ENCODE measurements around the gene ANKAR.
"Not testable (repeated sequence)": the region's sequence is repeated elsewhere in the genome, so short reads cannot be mapped to it uniquely, and the experiment has no call there.

ANKAR gene

GRCh38 chr2:189684811-189685210 is 10.3 kb downstream of the ANKAR start:
- Histone ChIP-seq H3K4me3 (ENCODE audit: low read length) (no peak overlapping the region), H3K27ac (ENCODE audit: low read length) (no peak overlapping the region), H3K9me3 (ENCODE audit: control insufficient read depth, low read depth, low read length) (no peaks in the 10 kb centered on the region), H3K36me3 (ENCODE audit: control insufficient read depth, low read depth, low read length) (no peaks in the 10 kb centered on the region), H3K4me1 (ENCODE audit: control insufficient read depth, low read depth, low read length) (no peaks in the 10 kb centered on the region), H3K27me3 (ENCODE audit: control insufficient read depth, insufficient read depth, low read length) (no peaks in the 10 kb centered on the region), H3K9ac (ENCODE audit: low read length) (no peak overlapping the region)

- Histone ChIP-seq H3K9me3 (ENCODE audit: control insufficient read depth, low read depth, low read length) (no peaks in the 10 kb centered on the region), H3K36me3 (ENCODE audit: control insufficient read depth, low read depth, low read length) (no peaks in the 10 kb centered on the region), H3K27ac (ENCODE audit: low read length) (no peak overlapping the region), H3K9ac (ENCODE audit: low read length) (no peak overlapping the region), H3K27me3 (ENCODE audit: control insufficient read depth, insufficient read depth, low read length) (no peaks in the 10 kb centered on the region), H3K4me3 (ENCODE audit: low read length) (no peak overlapping the region), H3K4me1 (ENCODE audit: control insufficient read depth, low read depth, low read length) (no peaks in the 10 kb centered on the region)
Measured at GRCh38 chr2:189685540-189686229, 11.2 kb downstream of the ANKAR start.

- not testable (repeated sequence) for H3K4me3 ChIP-seq (ENCODE audit: low read length); H3K27me3 ChIP-seq (ENCODE audit: control insufficient read depth, insufficient read depth, low read length); H3K9me3 ChIP-seq (ENCODE audit: control insufficient read depth, low read depth, low read length)
Measured at GRCh38 chr2:189687796-189688195, 13.3 kb downstream of the ANKAR start.

GRCh38 chr2:189696223-189696622 is 21.8 kb downstream of the ANKAR start:
- Histone ChIP-seq H3K9me3 (ENCODE audit: control insufficient read depth, low read depth, low read length) (no peaks in the 10 kb centered on the region), H3K27me3 (ENCODE audit: control insufficient read depth, insufficient read depth, low read length) (no peaks in the 10 kb centered on the region), H3K27ac (ENCODE audit: low read length) (no peak overlapping the region), H3K9ac (ENCODE audit: low read length) (no peak overlapping the region), H3K4me3 (ENCODE audit: low read length) (no peak overlapping the region), H3K4me1 (ENCODE audit: control insufficient read depth, low read depth, low read length) (no peaks in the 10 kb centered on the region), H3K36me3 (ENCODE audit: control insufficient read depth, low read depth, low read length) (no peaks in the 10 kb centered on the region)

More at GRCh38 chr2:189687796-189688195, 13.3 kb downstream of the ANKAR start:
- not testable (repeated sequence) for H3K27ac ChIP-seq (ENCODE audit: low read length); H3K4me1 ChIP-seq (ENCODE audit: control insufficient read depth, low read depth, low read length); H3K36me3 ChIP-seq (ENCODE audit: control insufficient read depth, low read depth, low read length); H3K9ac ChIP-seq (ENCODE audit: low read length)

GRCh38 chr2:189698020-189698887 is 23.8 kb downstream of the ANKAR start:
- Histone ChIP-seq H3K4me1 (ENCODE audit: control insufficient read depth, low read depth, low read length) (no peaks in the 10 kb centered on the region), H3K27ac (ENCODE audit: low read length) (no peak overlapping the region), H3K27me3 (ENCODE audit: control insufficient read depth, insufficient read depth, low read length) (no peaks in the 10 kb centered on the region), H3K4me3 (ENCODE audit: low read length) (peak overlapping the region; percentile 50), H3K9ac (ENCODE audit: low read length) (no peak overlapping the region), H3K9me3 (ENCODE audit: control insufficient read depth, low read depth, low read length) (no peaks in the 10 kb centered on the region), H3K36me3 (ENCODE audit: control insufficient read depth, low read depth, low read length) (no peaks in the 10 kb centered on the region)

GRCh38 chr2:189700681-189701080 is 26.2 kb downstream of the ANKAR start:
- H3K9ac ChIP-seq (ENCODE audit: low read length): no peak overlapping the region
- H3K9me3 ChIP-seq (ENCODE audit: control insufficient read depth, low read depth, low read length): no peaks in the 10 kb centered on the region
- no peak overlapping the region for H3K4me3 ChIP-seq (ENCODE audit: low read length)
- H3K27ac ChIP-seq (ENCODE audit: low read length): no peak overlapping the region
- no peaks in the 10 kb centered on the region for H3K27me3 ChIP-seq (ENCODE audit: control insufficient read depth, insufficient read depth, low read length)
- H3K36me3 ChIP-seq (ENCODE audit: control insufficient read depth, low read depth, low read length): no peaks in the 10 kb centered on the region
- H3K4me1 ChIP-seq (ENCODE audit: control insufficient read depth, low read depth, low read length): no peaks in the 10 kb centered on the region

GRCh38 chr2:189702071-189702470 is 27.6 kb downstream of the ANKAR start:
- H3K4me1 ChIP-seq (ENCODE audit: control insufficient read depth, low read depth, low read length): no peaks in the 10 kb centered on the region

GRCh38 chr2:189709501-189710221 is 35.2 kb downstream of the ANKAR start:
- Histone ChIP-seq H3K9ac (ENCODE audit: low read length) (no peak overlapping the region), H3K4me3 (ENCODE audit: low read length) (no peak overlapping the region), H3K27me3 (ENCODE audit: control insufficient read depth, insufficient read depth, low read length) (no peaks in the 10 kb centered on the region)

More at GRCh38 chr2:189702071-189702470, 27.6 kb downstream of the ANKAR start:
- H3K9ac ChIP-seq (ENCODE audit: low read length): no peak overlapping the region
- no peaks in the 10 kb centered on the region for H3K36me3 ChIP-seq (ENCODE audit: control insufficient read depth, low read depth, low read length)
- no peak overlapping the region for H3K4me3 ChIP-seq (ENCODE audit: low read length)
- H3K27ac ChIP-seq (ENCODE audit: low read length): no peak overlapping the region
- no peaks in the 10 kb centered on the region for H3K27me3 ChIP-seq (ENCODE audit: control insufficient read depth, insufficient read depth, low read length)
- H3K9me3 ChIP-seq (ENCODE audit: control insufficient read depth, low read depth, low read length): no peaks in the 10 kb centered on the region

GRCh38 chr2:189717593-189717992 is 43.1 kb downstream of the ANKAR start:
- H3K4me1 ChIP-seq (ENCODE audit: control insufficient read depth, low read depth, low read length); H3K4me3 ChIP-seq (ENCODE audit: low read length); H3K9me3 ChIP-seq (ENCODE audit: control insufficient read depth, low read depth, low read length); H3K9ac ChIP-seq (ENCODE audit: low read length); H3K27ac ChIP-seq (ENCODE audit: low read length); H3K36me3 ChIP-seq (ENCODE audit: control insufficient read depth, low read depth, low read length); H3K27me3 ChIP-seq (ENCODE audit: control insufficient read depth, insufficient read depth, low read length): not testable (repeated sequence)

More at GRCh38 chr2:189709501-189710221, 35.2 kb downstream of the ANKAR start:
- Histone ChIP-seq H3K9me3 (ENCODE audit: control insufficient read depth, low read depth, low read length) (no peaks in the 10 kb centered on the region), H3K36me3 (ENCODE audit: control insufficient read depth, low read depth, low read length) (no peaks in the 10 kb centered on the region), H3K4me1 (ENCODE audit: control insufficient read depth, low read depth, low read length) (no peaks in the 10 kb centered on the region), H3K27ac (ENCODE audit: low read length) (no peak overlapping the region)

GRCh38 chr2:189719571-189719970 is 45.1 kb downstream of the ANKAR start:
- H3K4me3 ChIP-seq (ENCODE audit: low read length): no peak overlapping the region
- H3K36me3 ChIP-seq (ENCODE audit: control insufficient read depth, low read depth, low read length): no peaks in the 10 kb centered on the region
- no peak overlapping the region for H3K27ac ChIP-seq (ENCODE audit: low read length)
- no peaks in the 10 kb centered on the region for H3K9me3 ChIP-seq (ENCODE audit: control insufficient read depth, low read depth, low read length)
- H3K9ac ChIP-seq (ENCODE audit: low read length): no peak overlapping the region
- H3K4me1 ChIP-seq (ENCODE audit: control insufficient read depth, low read depth, low read length): no peaks in the 10 kb centered on the region
- no peaks in the 10 kb centered on the region for H3K27me3 ChIP-seq (ENCODE audit: control insufficient read depth, insufficient read depth, low read length)

- H3K9ac ChIP-seq (ENCODE audit: low read length): no peak overlapping the region
- H3K4me1 ChIP-seq (ENCODE audit: control insufficient read depth, low read depth, low read length): no peaks in the 10 kb centered on the region
Measured at GRCh38 chr2:189723192-189723591, 48.7 kb downstream of the ANKAR start.

More at GRCh38 chr2:189723192-189723591, 48.7 kb downstream of the ANKAR start:
- Histone ChIP-seq H3K4me3 (ENCODE audit: low read length) (no peak overlapping the region), H3K36me3 (ENCODE audit: control insufficient read depth, low read depth, low read length) (no peaks in the 10 kb centered on the region), H3K27me3 (ENCODE audit: control insufficient read depth, insufficient read depth, low read length) (no peaks in the 10 kb centered on the region), H3K27ac (ENCODE audit: low read length) (no peak overlapping the region), H3K9me3 (ENCODE audit: control insufficient read depth, low read depth, low read length) (no peaks in the 10 kb centered on the region)
